Measurements from ENCODE around the gene TIMM44. TPM values are rescaled to one million over a fixed set of nuclear protein-coding genes. Genes with fewer than 3 reads are reported as not detected.

Gene TIMM44
- total and polyA plus RNA-seq, 10 of the 15 experiments (the other 5 are each of a cell fraction or from before 2014, with no cell fraction given) = 6.6 to 90.7 (median 57.6) TPM

DNA sequence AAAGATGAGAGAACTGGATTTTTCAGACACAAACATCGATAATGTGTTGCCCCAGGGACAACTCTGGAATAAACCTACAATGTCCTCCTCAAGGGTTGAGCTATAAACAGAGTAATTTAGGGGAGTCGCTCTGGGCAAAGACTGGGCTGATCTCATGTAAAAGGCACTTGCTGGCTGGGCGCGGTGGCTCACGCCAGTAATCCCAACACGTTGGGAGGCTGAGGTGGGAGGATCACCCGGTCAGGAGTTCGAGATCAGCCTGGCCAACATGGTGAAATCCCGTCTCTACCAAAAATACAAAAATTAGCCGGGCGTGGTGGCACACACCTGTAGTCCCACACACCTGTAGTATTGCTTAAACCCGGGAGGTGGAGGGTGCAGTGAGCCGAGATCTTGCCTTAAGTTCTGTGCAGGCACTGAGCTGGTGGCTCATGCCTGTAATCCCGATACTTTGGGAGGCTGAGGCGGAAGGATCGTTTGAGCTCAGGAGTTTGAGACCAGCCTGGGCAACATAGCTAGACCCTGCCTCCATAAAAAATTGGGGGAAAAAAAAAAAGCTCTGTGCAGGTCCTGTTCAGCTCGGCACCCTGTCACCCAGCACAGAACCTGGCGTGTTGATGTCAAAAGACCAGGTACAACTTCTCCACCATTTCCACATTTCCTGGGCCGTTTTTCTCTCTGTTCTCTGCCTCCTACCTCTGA, 1.4 kb downstream of the TIMM44 start (continued):
- TF ChIP-seq, protein P1, sequence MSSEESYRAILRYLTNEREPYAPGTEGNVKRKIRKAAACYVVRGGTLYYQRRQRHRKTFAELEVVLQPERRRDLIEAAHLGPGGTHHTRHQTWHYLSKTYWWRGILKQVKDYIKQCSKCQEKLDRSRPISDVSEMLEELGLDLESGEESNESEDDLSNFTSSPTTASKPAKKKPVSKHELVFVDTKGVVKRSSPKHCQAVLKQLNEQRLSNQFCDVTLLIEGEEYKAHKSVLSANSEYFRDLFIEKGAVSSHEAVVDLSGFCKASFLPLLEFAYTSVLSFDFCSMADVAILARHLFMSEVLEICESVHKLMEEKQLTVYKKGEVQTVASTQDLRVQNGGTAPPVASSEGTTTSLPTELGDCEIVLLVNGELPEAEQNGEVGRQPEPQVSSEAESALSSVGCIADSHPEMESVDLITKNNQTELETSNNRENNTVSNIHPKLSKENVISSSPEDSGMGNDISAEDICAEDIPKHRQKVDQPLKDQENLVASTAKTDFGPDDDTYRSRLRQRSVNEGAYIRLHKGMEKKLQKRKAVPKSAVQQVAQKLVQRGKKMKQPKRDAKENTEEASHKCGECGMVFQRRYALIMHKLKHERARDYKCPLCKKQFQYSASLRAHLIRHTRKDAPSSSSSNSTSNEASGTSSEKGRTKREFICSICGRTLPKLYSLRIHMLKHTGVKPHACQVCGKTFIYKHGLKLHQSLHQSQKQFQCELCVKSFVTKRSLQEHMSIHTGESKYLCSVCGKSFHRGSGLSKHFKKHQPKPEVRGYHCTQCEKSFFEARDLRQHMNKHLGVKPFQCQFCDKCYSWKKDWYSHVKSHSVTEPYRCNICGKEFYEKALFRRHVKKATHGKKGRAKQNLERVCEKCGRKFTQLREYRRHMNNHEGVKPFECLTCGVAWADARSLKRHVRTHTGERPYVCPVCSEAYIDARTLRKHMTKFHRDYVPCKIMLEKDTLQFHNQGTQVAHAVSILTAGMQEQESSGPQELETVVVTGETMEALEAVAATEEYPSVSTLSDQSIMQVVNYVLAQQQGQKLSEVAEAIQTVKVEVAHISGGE (CRISPR knock-in tag; IDR thresholded peaks at IDR 0.05) = no peak
- TF ChIP-seq EGR1 (IDR thresholded peaks at IDR 0.05; ENCODE audit: borderline replicate concordance in 1 of 2, low read depth in 2 of 2, low read length in 2 of 2) (no peak), SUPT20H (IDR thresholded peaks at IDR 0.05; ENCODE audit: borderline replicate concordance, control insufficient read depth, low read depth, low read length) (no peak), GABPA (IDR thresholded peaks at IDR 0.05; ENCODE audit: low read depth) (no peak)

DNA sequence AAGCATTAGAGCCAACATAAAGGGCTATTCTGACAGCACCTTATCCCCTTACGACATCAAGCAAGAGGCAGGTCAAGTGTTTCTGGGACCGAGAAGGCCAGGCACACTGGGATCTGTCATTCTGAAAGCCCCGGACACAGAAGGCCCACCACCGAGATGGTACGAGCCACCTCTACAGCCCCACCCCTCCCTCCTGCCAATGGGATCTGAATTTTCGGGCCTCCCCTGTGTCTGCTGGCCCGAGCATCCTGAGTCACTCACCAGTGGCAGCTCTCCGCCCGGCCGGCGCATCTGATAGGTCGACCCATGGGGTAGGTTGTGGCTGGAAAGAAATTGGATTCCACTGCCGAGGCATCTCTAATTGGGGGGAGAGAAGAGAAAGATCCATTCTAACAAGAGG, 2.6 kb downstream of the TIMM44 start:
- Histone ChIP-seq H3K79me2 (ENCODE audit: control insufficient read depth, insufficient read depth, low read length) (peaks cover 23% of the 10 kb centered on the region), H3K4me1 (ENCODE audit: control insufficient read depth, insufficient read depth, low read length) (peaks cover 7% of the 10 kb centered on the region), H3K9ac (ENCODE audit: control insufficient read depth, insufficient read depth, low read length) (no peak overlapping the region), H3K4me3 (no peak overlapping the region), H3K9me3 (replicated peaks; ENCODE audit: control insufficient read depth, insufficient read depth, low read length) (no peaks in the 10 kb centered on the region), H4K20me1 (ENCODE audit: control insufficient read depth, insufficient read depth) (no peaks in the 10 kb centered on the region), H3K36me3 (ENCODE audit: control insufficient read depth in 2 of 2, insufficient read depth in 2 of 2, low read length in 1 of 2) (peaks cover 7 to 12% of the 10 kb centered on the region in 2 experiments; a peak in 3 of 4 replicates), H3K4me2 (ENCODE audit: control insufficient read depth, insufficient read depth) (no peak overlapping the region), H3K27ac (ENCODE audit: control insufficient read depth, insufficient read depth) (no peak overlapping the region), H2AFZ (ENCODE audit: control insufficient read depth, low read depth, low read length) (no peak overlapping the region), H3K27me3 (replicated peaks in 1 of 2; ENCODE audit: control insufficient read depth in 2 of 2, insufficient read depth in 2 of 2, low read length in 1 of 2) (no peaks in the 10 kb centered on the region)
- in situ Hi-C loops (cut with MboI) (loop anchor here (10.0 kb wide), 1 partner anchor 314 kb away; no protein-coding TSS in a partner anchor), intact Hi-C loops (cut with micrococcal nuclease; ENCODE audit: unreplicated experiment) (loop anchor here (10.0 kb wide), 1 partner anchor 214 kb away; no protein-coding TSS in a partner anchor)
- no TSS peak for BruUV-seq (replicated peaks)
- WGBS (ENCODE audit: insufficient coverage, insufficient replicate concordance, low lambda C conversion rate, missing lambda C conversion rate) = 97% methylated on average over 13 of the region's 13 CpGs
- no peak for DNase-seq (ENCODE audit: low read depth, low spot score)
- CTCF ChIA-PET = interaction anchor here (0.6 to 1.1 kb wide), 3 partner anchors 12 to 31 kb away, joined by 3 to 7 read pairs (median 4); no protein-coding TSS in a partner anchor
- POLR2A ChIA-PET = no interaction called here
- SMC1A ChIA-PET (ENCODE audit: uncharacterized antibody, unreplicated experiment) = interaction anchor here (0.6 kb wide), 1 partner anchor 137 kb away, joined by 4 read pairs; no protein-coding TSS in a partner anchor
- RAD21 ChIA-PET (ENCODE audit: unreplicated experiment) = no interaction called here
- no peak for ATAC-seq
- FAIRE-seq = no peak
- TF ChIP-seq RELA (IDR thresholded peaks at IDR 0.05; ENCODE audit: borderline replicate concordance, partially characterized antibody) (no peak), ESRRA (IDR thresholded peaks at IDR 0.05; ENCODE audit: low read length) (no peak), RB1 (IDR thresholded peaks at IDR 0.05; ENCODE audit: borderline replicate concordance) (no peak), PAX5 (IDR thresholded peaks at IDR 0.05; ENCODE audit: borderline replicate concordance, low read depth, low read length) (no peak), SUZ12 (IDR thresholded peaks at IDR 0.05; ENCODE audit: unreplicated experiment) (no peak), TCF7 (IDR thresholded peaks at IDR 0.05; ENCODE audit: borderline replicate concordance) (no peak), RBBP5 (conservative IDR thresholded peaks at IDR 0.05) (no peak), GABPA (IDR thresholded peaks at IDR 0.05; ENCODE audit: low read depth) (no peak), SP1 (IDR thresholded peaks at IDR 0.05; ENCODE audit: low read depth, low read length) (no peak), IKZF1 (conservative IDR thresholded peaks at IDR 0.05) (no peak), ZSCAN29 (IDR thresholded peaks at IDR 0.05) (no peak)
- TF ChIP-seq, protein P2, sequence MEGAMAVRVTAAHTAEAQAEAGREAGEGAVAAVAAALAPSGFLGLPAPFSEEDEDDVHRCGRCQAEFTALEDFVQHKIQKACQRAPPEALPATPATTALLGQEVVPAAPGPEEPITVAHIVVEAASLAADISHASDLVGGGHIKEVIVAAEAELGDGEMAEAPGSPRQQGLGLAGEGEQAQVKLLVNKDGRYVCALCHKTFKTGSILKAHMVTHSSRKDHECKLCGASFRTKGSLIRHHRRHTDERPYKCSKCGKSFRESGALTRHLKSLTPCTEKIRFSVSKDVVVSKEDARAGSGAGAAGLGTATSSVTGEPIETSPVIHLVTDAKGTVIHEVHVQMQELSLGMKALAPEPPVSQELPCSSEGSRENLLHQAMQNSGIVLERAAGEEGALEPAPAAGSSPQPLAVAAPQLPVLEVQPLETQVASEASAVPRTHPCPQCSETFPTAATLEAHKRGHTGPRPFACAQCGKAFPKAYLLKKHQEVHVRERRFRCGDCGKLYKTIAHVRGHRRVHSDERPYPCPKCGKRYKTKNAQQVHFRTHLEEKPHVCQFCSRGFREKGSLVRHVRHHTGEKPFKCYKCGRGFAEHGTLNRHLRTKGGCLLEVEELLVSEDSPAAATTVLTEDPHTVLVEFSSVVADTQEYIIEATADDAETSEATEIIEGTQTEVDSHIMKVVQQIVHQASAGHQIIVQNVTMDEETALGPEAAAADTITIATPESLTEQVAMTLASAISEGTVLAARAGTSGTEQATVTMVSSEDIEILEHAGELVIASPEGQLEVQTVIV (IDR thresholded peaks at IDR 0.05; ENCODE audit: borderline replicate concordance, partially characterized antibody) = no peak
- TF ChIP-seq, protein P3, sequence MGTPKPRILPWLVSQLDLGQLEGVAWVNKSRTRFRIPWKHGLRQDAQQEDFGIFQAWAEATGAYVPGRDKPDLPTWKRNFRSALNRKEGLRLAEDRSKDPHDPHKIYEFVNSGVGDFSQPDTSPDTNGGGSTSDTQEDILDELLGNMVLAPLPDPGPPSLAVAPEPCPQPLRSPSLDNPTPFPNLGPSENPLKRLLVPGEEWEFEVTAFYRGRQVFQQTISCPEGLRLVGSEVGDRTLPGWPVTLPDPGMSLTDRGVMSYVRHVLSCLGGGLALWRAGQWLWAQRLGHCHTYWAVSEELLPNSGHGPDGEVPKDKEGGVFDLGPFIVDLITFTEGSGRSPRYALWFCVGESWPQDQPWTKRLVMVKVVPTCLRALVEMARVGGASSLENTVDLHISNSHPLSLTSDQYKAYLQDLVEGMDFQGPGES (IDR thresholded peaks at IDR 0.05) = no peak

All from GM12878 (cell line).